G401 (cell line): ENCODE measurements around the gene RAP1GDS1. TPM values are rescaled to one million over a fixed set of nuclear protein-coding genes. Genes with fewer than 3 reads are reported as not detected.
"Not testable (repeated sequence)": the region's sequence is repeated elsewhere in the genome, so short reads cannot be mapped to it uniquely, and the experiment has no call there.

Experiments used
- DNase-seq: peaks from one replicate; pipeline ENCODE4 v3.0.0-alpha.2; 2015; ENCODE audit warnings: low spot score
- in situ Hi-C: cut with HindIII; loops from 2 replicates; pipeline ENCODE4 v1.10.0; 2016; ENCODE audit warnings: low sequenced_read_pairs, mixed read lengths
- total RNA-seq: library from RNA; depleted of rRNA; stranded (reverse); fragments of >200 nt; shearing (Covaris generic); gene quantifications from 2 replicates; pipeline ENCODE4 v1.2.3, GENCODE V29; 2014

RAP1GDS1 gene
- total RNA-seq, 1 experiment from 2014 or later = 71.2 TPM

GRCh38 chr4:98285676-98286075 is 24.5 kb downstream of the RAP1GDS1 start:
- no peak for DNase-seq
- in situ Hi-C loops = no loop called here

GRCh38 chr4:98287328-98287727 is 26.1 kb downstream of the RAP1GDS1 start:
- no peak for DNase-seq
- in situ Hi-C loops = no loop called here

- in situ Hi-C loops, DNase-seq: not testable (repeated sequence)
Observed at GRCh38 chr4:98288671-98289070, 27.5 kb downstream of the RAP1GDS1 start.

GRCh38 chr4:98289375-98289774 is 28.2 kb downstream of the RAP1GDS1 start:
- in situ Hi-C loops = no loop called here
- DNase-seq = no peak

GRCh38 chr4:98290511-98290910 is 29.3 kb downstream of the RAP1GDS1 start:
- DNase-seq = no peak
- in situ Hi-C loops = no loop called here

GRCh38 chr4:98293104-98293887 is 32.1 kb downstream of the RAP1GDS1 start:
- in situ Hi-C loops = no loop called here
- DNase-seq = no peak

- in situ Hi-C loops = no loop called here
- no peak for DNase-seq
Observed at GRCh38 chr4:98298022-98298421, 36.8 kb downstream of the RAP1GDS1 start.

GRCh38 chr4:98300706-98301105 is 39.5 kb downstream of the RAP1GDS1 start:
- in situ Hi-C loops = no loop called here

GRCh38 chr4:98305576-98305975 is 44.4 kb downstream of the RAP1GDS1 start:
- DNase-seq = no peak
- in situ Hi-C loops = no loop called here

More at GRCh38 chr4:98300706-98301105, 39.5 kb downstream of the RAP1GDS1 start:
- DNase-seq = no peak

- in situ Hi-C loops = no loop called here
- DNase-seq = no peak
Observed at GRCh38 chr4:98310867-98311266, 49.7 kb downstream of the RAP1GDS1 start.

- in situ Hi-C loops = no loop called here
- DNase-seq = no peak
Observed at GRCh38 chr4:98311656-98312055, 50.5 kb downstream of the RAP1GDS1 start.

- DNase-seq = no peak
- in situ Hi-C loops = no loop called here
Observed at GRCh38 chr4:98314791-98315565, 53.8 kb downstream of the RAP1GDS1 start.

- in situ Hi-C loops = no loop called here
Observed at GRCh38 chr4:98318521-98318920, 57.3 kb downstream of the RAP1GDS1 start.

GRCh38 chr4:98319021-98319420 is 57.8 kb downstream of the RAP1GDS1 start:
- in situ Hi-C loops = no loop called here
- no peak for DNase-seq

More at GRCh38 chr4:98318521-98318920, 57.3 kb downstream of the RAP1GDS1 start:
- no peak for DNase-seq

GRCh38 chr4:98326168-98326567 is 65.0 kb downstream of the RAP1GDS1 start:
- no peak for DNase-seq
- in situ Hi-C loops = no loop called here

GRCh38 chr4:98327694-98328093 is 66.5 kb downstream of the RAP1GDS1 start:
- no peak for DNase-seq
- in situ Hi-C loops = no loop called here

GRCh38 chr4:98329879-98330640 is 68.9 kb downstream of the RAP1GDS1 start:
- DNase-seq, in situ Hi-C loops: not testable (repeated sequence)

GRCh38 chr4:98332017-98332416 is 70.8 kb downstream of the RAP1GDS1 start:
- DNase-seq = no peak
- in situ Hi-C loops = no loop called here

- in situ Hi-C loops = no loop called here
Observed at GRCh38 chr4:98334461-98334860, 73.3 kb downstream of the RAP1GDS1 start.

More at GRCh38 chr4:98334461-98334860, 73.3 kb downstream of the RAP1GDS1 start:
- no peak for DNase-seq
